ENCODE measurements around the gene PACRG. TPM values are rescaled to one million over a fixed set of nuclear protein-coding genes. Genes with fewer than 3 reads are reported as not detected.

PACRG gene
- total and polyA plus RNA-seq, 2 of the 8 experiments (the other 6 are each of a cell fraction or from before 2014, with no cell fraction given), result 0.44 to 0.54 TPM

- TF ChIP-seq ASH2L (IDR thresholded peaks at IDR 0.05; ENCODE audit: low read length), result no peak
- no peak for TF ChIP-seq SIX5 (IDR thresholded peaks at IDR 0.05; ENCODE audit: low read depth, low read length)
- no peak for TF ChIP-seq FOSL1 (IDR thresholded peaks at IDR 0.05; ENCODE audit: insufficient read depth, low read depth, low read length)
- TF ChIP-seq JUN (IDR thresholded peaks at IDR 0.05; ENCODE audit: low read depth, low read length), result no peak
- no peak for TF ChIP-seq CBX8 (IDR thresholded peaks at IDR 0.05; ENCODE audit: borderline replicate concordance, low read depth, low read length)
- no peak for TF ChIP-seq ATF2 (IDR thresholded peaks at IDR 0.05; ENCODE audit: low read length)
Observed at GRCh38 chr6:162722226-162722625, 5.5 kb upstream of the PACRG start (continued).
